HL-60 (cell line): ENCODE results near the gene CACNA1G.

Experiments used
- TF ChIP-seq, protein P1 (sequence below): IDR thresholded peaks from 2 replicates; pipeline ENCODE4 v1.6.1; 2012; ENCODE audit warnings: low read depth; ENCODE audit not compliant: insufficient replicate concordance
- TF ChIP-seq, protein P2 (sequence below): IDR thresholded peaks from one replicate; pipeline ENCODE4 v1.5.1; 2011; ENCODE audit warnings: low read length, control low read depth, inconsistent platforms; ENCODE audit not compliant: insufficient read depth

DNA sequence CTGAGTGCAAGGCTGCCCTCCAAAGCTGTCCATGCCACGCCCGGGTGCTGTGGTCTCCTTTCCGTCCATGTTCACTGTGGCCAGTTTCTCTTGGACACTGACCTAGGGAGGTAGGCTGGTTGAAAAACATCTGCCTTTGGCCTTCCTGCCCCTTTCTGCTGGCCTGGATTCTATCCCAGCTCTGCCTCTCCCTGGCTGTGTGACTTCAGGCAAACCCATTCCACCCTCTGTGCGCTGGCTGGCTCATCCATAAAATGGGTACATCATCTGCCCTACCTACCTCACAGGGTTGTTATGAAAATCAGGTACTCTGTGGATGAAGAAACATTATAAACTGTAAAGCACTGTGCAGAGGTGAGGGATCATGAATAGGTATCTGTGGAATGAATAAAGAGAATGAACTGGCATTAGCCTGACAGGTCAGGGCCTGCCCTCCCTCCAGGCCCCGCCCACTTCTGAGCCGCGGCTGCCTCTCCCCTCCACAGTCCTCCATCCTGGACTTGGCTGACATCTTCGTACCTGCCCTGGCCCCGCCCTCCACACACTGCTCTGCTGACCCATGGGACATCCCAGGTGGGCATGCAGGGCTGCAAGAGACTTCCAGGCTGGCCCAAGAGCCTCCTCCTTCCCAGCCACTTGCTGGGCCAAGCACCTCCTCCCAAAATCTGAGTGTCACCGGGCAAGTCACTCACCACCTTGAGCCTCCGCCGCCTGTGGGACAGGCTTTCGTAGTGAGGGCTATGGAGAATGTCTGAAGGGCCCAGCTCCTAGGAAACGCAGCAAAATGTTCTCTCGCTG is 20.6 kb upstream of the CACNA1G start:
- TF ChIP-seq, protein P1, sequence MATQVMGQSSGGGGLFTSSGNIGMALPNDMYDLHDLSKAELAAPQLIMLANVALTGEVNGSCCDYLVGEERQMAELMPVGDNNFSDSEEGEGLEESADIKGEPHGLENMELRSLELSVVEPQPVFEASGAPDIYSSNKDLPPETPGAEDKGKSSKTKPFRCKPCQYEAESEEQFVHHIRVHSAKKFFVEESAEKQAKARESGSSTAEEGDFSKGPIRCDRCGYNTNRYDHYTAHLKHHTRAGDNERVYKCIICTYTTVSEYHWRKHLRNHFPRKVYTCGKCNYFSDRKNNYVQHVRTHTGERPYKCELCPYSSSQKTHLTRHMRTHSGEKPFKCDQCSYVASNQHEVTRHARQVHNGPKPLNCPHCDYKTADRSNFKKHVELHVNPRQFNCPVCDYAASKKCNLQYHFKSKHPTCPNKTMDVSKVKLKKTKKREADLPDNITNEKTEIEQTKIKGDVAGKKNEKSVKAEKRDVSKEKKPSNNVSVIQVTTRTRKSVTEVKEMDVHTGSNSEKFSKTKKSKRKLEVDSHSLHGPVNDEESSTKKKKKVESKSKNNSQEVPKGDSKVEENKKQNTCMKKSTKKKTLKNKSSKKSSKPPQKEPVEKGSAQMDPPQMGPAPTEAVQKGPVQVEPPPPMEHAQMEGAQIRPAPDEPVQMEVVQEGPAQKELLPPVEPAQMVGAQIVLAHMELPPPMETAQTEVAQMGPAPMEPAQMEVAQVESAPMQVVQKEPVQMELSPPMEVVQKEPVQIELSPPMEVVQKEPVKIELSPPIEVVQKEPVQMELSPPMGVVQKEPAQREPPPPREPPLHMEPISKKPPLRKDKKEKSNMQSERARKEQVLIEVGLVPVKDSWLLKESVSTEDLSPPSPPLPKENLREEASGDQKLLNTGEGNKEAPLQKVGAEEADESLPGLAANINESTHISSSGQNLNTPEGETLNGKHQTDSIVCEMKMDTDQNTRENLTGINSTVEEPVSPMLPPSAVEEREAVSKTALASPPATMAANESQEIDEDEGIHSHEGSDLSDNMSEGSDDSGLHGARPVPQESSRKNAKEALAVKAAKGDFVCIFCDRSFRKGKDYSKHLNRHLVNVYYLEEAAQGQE, result no peak
- TF ChIP-seq, protein P2, sequence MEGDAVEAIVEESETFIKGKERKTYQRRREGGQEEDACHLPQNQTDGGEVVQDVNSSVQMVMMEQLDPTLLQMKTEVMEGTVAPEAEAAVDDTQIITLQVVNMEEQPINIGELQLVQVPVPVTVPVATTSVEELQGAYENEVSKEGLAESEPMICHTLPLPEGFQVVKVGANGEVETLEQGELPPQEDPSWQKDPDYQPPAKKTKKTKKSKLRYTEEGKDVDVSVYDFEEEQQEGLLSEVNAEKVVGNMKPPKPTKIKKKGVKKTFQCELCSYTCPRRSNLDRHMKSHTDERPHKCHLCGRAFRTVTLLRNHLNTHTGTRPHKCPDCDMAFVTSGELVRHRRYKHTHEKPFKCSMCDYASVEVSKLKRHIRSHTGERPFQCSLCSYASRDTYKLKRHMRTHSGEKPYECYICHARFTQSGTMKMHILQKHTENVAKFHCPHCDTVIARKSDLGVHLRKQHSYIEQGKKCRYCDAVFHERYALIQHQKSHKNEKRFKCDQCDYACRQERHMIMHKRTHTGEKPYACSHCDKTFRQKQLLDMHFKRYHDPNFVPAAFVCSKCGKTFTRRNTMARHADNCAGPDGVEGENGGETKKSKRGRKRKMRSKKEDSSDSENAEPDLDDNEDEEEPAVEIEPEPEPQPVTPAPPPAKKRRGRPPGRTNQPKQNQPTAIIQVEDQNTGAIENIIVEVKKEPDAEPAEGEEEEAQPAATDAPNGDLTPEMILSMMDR, result no peak
